Suppressor macrophage treated with lipopolysaccharide for 1 hour (primary cell): ENCODE data around the gene PLD4.
"Not testable (repeated sequence)": the region's sequence is repeated elsewhere in the genome, so short reads cannot be mapped to it uniquely, and the experiment has no call there.

ENCODE experiments used
- DNase-seq, 3 donors: peaks; one replicate each; pipeline ENCODE4 v3.0.0-alpha.2; 2020 to 2022

PLD4 gene

GRCh38 chr14:104900639-104901512 is 23.8 kb upstream of the PLD4 start:
- DNase-seq: no peak

- DNase-seq: no peak
Measured at GRCh38 chr14:104903990-104904389, 20.7 kb upstream of the PLD4 start.

GRCh38 chr14:104904650-104905578 is 19.8 kb upstream of the PLD4 start:
- not testable (repeated sequence) for DNase-seq

GRCh38 chr14:104905579-104905933 is 19.1 kb upstream of the PLD4 start:
- DNase-seq: not testable (repeated sequence)

- no peak for DNase-seq
Measured at GRCh38 chr14:104908303-104908702, 16.4 kb upstream of the PLD4 start.

- no peak for DNase-seq
Measured at GRCh38 chr14:104912053-104912452, 12.6 kb upstream of the PLD4 start.

- no peak for DNase-seq
Measured at GRCh38 chr14:104913435-104913834, 11.2 kb upstream of the PLD4 start.

- no peak for DNase-seq
Measured at GRCh38 chr14:104917116-104917515, 7.6 kb upstream of the PLD4 start.

GRCh38 chr14:104917993-104918392 is 6.7 kb upstream of the PLD4 start:
- DNase-seq: no peak

- DNase-seq: not testable (repeated sequence)
Measured at GRCh38 chr14:104919152-104919992, 5.3 kb upstream of the PLD4 start.

GRCh38 chr14:104919993-104920315 is 4.7 kb upstream of the PLD4 start:
- DNase-seq: no peak

GRCh38 chr14:104923640-104924420 is 849 bp upstream of the PLD4 start:
- DNase-seq: peak in 1 of 3 donors; percentile 14

- DNase-seq: no peak
Measured at GRCh38 chr14:104925214-104925854, 655 bp downstream of the PLD4 start.

GRCh38 chr14:104925855-104926609 is 1.4 kb downstream of the PLD4 start:
- no peak for DNase-seq

- DNase-seq: peak; percentile 62 to 73 (median 73)
Measured at GRCh38 chr14:104926619-104927431, 2.1 kb downstream of the PLD4 start.

- DNase-seq: no peak
Measured at GRCh38 chr14:104927432-104927816, 2.7 kb downstream of the PLD4 start.

- no peak for DNase-seq
Measured at GRCh38 chr14:104927901-104928300, 3.2 kb downstream of the PLD4 start.

- DNase-seq: no peak
Measured at GRCh38 chr14:104928391-104929133, 3.9 kb downstream of the PLD4 start.
